Large intestine (tissue), 3 donors: ENCODE data around the gene DYNC1LI1. TPM values are rescaled to one million over a fixed set of nuclear protein-coding genes. Genes with fewer than 3 reads are reported as not detected.
"Not testable (repeated sequence)": the region's sequence is repeated elsewhere in the genome, so short reads cannot be mapped to it uniquely, and the experiment has no call there.

Source experiments
- DNase-seq, 2 donors: peaks; one replicate each; pipeline versions ENCODE4 v3.0.0 to v3.0.0-alpha.2; 2013
- H3K27ac ChIP-seq: one replicate; pipeline ENCODE4 v1.5.1; 2013; ENCODE audit warnings: low read length
- H3K27me3 ChIP-seq: 2 replicates; pipeline ENCODE4 v1.6.1; 2013; ENCODE audit warnings: low read length; ENCODE audit not compliant: control insufficient read depth, insufficient read depth
- H3K36me3 ChIP-seq: 2 replicates; pipeline ENCODE4 v1.6.1; 2013; ENCODE audit warnings: low read length; ENCODE audit not compliant: control insufficient read depth, insufficient read depth
- H3K4me1 ChIP-seq: one replicate; pipeline ENCODE4 v1.6.1; 2013; ENCODE audit warnings: low read length; ENCODE audit not compliant: control insufficient read depth, insufficient read depth
- H3K4me3 ChIP-seq: one replicate; pipeline ENCODE4 v1.5.1; 2013; ENCODE audit warnings: low read length
- H3K9me3 ChIP-seq: one replicate; pipeline ENCODE4 v1.6.1; 2013; ENCODE audit warnings: mild to moderate bottlenecking, low read depth, low read length, moderate library complexity; ENCODE audit not compliant: control insufficient read depth
- WGBS: methylation state at CpG from one replicate; pipeline ENCODE4 v1.1.5; 2013; ENCODE audit warnings: low lambda C conversion rate; ENCODE audit not compliant: insufficient coverage; 5-methylcytosine and 5-hydroxymethylcytosine counted together
- polyA plus RNA-seq: library from polyadenylated mRNA; unstranded; fragments of 120-200 nt; gene quantifications from one replicate; pipeline ENCODE4 v1.2.1, GENCODE V29; 2013

Gene DYNC1LI1
- polyA plus RNA-seq, 1 donor: 46.4 TPM

- Histone ChIP-seq H3K4me3 (no peak overlapping the region), H3K36me3 (no peaks in the 10 kb centered on the region), H3K4me1 (peaks cover 3% of the 10 kb centered on the region), H3K27ac (no peak overlapping the region), H3K27me3 (no peaks in the 10 kb centered on the region), H3K9me3 (no peaks in the 10 kb centered on the region)
- 71% methylated on average over 4 of the region's 4 CpGs for WGBS
- DNase-seq: no peak
These were observed 20.5 kb upstream of the DYNC1LI1 start for GRCh38 chr3:32591186-32591585.

- H3K4me1 ChIP-seq: no peaks in the 10 kb centered on the region
- H3K4me3 ChIP-seq: no peak overlapping the region
- no peaks in the 10 kb centered on the region for H3K27me3 ChIP-seq
- WGBS: no CpG with 5 or more reads among the region's 3 CpGs
- H3K9me3 ChIP-seq: no peaks in the 10 kb centered on the region
- no peaks in the 10 kb centered on the region for H3K36me3 ChIP-seq
- no peak for DNase-seq
- H3K27ac ChIP-seq: no peak overlapping the region
These were observed 15.7 kb upstream of the DYNC1LI1 start for GRCh38 chr3:32586356-32586755.

- WGBS: no CpG with 5 or more reads among the region's 1 CpG
- Histone ChIP-seq H3K27ac (no peak overlapping the region), H3K4me3 (no peak overlapping the region)
These were observed 14.0 kb upstream of the DYNC1LI1 start for GRCh38 chr3:32584660-32585059.

GRCh38 chr3:32583708-32584107 is 13.1 kb upstream of the DYNC1LI1 start:
- 70% methylated on average over 2 of the region's 3 CpGs for WGBS
- no peaks in the 10 kb centered on the region for H3K4me1 ChIP-seq
- no peaks in the 10 kb centered on the region for H3K36me3 ChIP-seq
- no peak overlapping the region for H3K27ac ChIP-seq
- H3K27me3 ChIP-seq: no peaks in the 10 kb centered on the region
- DNase-seq: no peak
- H3K9me3 ChIP-seq: peaks cover 3% of the 10 kb centered on the region
- H3K4me3 ChIP-seq: no peak overlapping the region

More at GRCh38 chr3:32584660-32585059, 14.0 kb upstream of the DYNC1LI1 start:
- Histone ChIP-seq H3K9me3 (no peaks in the 10 kb centered on the region), H3K4me1 (no peaks in the 10 kb centered on the region), H3K36me3 (no peaks in the 10 kb centered on the region), H3K27me3 (no peaks in the 10 kb centered on the region)
- DNase-seq: no peak

- H3K36me3 ChIP-seq, DNase-seq, H3K27me3 ChIP-seq, H3K27ac ChIP-seq, H3K4me3 ChIP-seq, H3K4me1 ChIP-seq, H3K9me3 ChIP-seq: not testable (repeated sequence)
- no CpG with 5 or more reads among the region's 31 CpGs for WGBS
These were observed 8.0 kb upstream of the DYNC1LI1 start for GRCh38 chr3:32578669-32579068.

- no peaks in the 10 kb centered on the region for H3K4me1 ChIP-seq
- H3K27me3 ChIP-seq: no peaks in the 10 kb centered on the region
- peak in 1 of 2 donors; percentile 17 for DNase-seq
- H3K9me3 ChIP-seq: peaks cover 3% of the 10 kb centered on the region
- no peaks in the 10 kb centered on the region for H3K36me3 ChIP-seq
- H3K4me3 ChIP-seq: no peak overlapping the region
- WGBS: no CpG with 5 or more reads among the region's 9 CpGs
- H3K27ac ChIP-seq: no peak overlapping the region
These were observed 7.2 kb upstream of the DYNC1LI1 start for GRCh38 chr3:32577581-32578556.

- Histone ChIP-seq H3K27ac (no peak overlapping the region), H3K9me3 (peaks cover 3% of the 10 kb centered on the region), H3K4me3 (no peak overlapping the region), H3K4me1 (no peaks in the 10 kb centered on the region), H3K36me3 (no peaks in the 10 kb centered on the region), H3K27me3 (no peaks in the 10 kb centered on the region)
- WGBS: no CpG with 5 or more reads among the region's 2 CpGs
- no peak for DNase-seq
These were observed 6.5 kb upstream of the DYNC1LI1 start for GRCh38 chr3:32577174-32577573.

- DNase-seq: no peak
- Histone ChIP-seq H3K4me1 (peaks cover 3% of the 10 kb centered on the region), H3K27me3 (no peaks in the 10 kb centered on the region), H3K9me3 (peaks cover 3% of the 10 kb centered on the region), H3K36me3 (no peaks in the 10 kb centered on the region), H3K4me3 (no peak overlapping the region), H3K27ac (no peak overlapping the region)
- WGBS: 86% methylated on average over 2 of the region's 2 CpGs
These were observed 4.9 kb upstream of the DYNC1LI1 start for GRCh38 chr3:32575451-32576113.

- no CpG with 5 or more reads among the region's 14 CpGs for WGBS
- no peaks in the 10 kb centered on the region for H3K27me3 ChIP-seq
- H3K4me1 ChIP-seq: peaks cover 3% of the 10 kb centered on the region
- H3K9me3 ChIP-seq: no peaks in the 10 kb centered on the region
- no peak for DNase-seq
- H3K36me3 ChIP-seq: peaks cover 6% of the 10 kb centered on the region
- H3K27ac ChIP-seq: peak overlapping the region; percentile 87
- peak overlapping the region; percentile 91 for H3K4me3 ChIP-seq
These were observed 481 bp upstream of the DYNC1LI1 start for GRCh38 chr3:32571192-32571485.

GRCh38 chr3:32569540-32570420 is 878 bp downstream of the DYNC1LI1 start:
- Histone ChIP-seq H3K36me3 (peaks cover 14% of the 10 kb centered on the region), H3K4me3 (peak overlapping the region; percentile 91), H3K4me1 (peaks cover 3% of the 10 kb centered on the region), H3K27ac (peak overlapping the region; percentile 98), H3K9me3 (no peaks in the 10 kb centered on the region), H3K27me3 (no peaks in the 10 kb centered on the region)
- DNase-seq: peak; percentile 61 to 80
- WGBS: 0% methylated on average over 3 of the region's 40 CpGs
